Lung (tissue), 12 donors: ENCODE measurements around the gene RGS3. TPM values are rescaled to one million over a fixed set of nuclear protein-coding genes. Genes with fewer than 3 reads are reported as not detected.

Experiments used
- ATAC-seq: fragments of 200-7000 bp; cut with Tn5 transposase; one replicate; pipeline ENCODE4 v1.9.1; 2020; ENCODE audit warnings: moderate number of reproducible peaks; ENCODE audit not compliant: insufficient read depth, low FRiP score
- DNase-seq, 3 donors: peaks; one replicate each; pipeline ENCODE4 v3.0.0-alpha.2; 2013 to 2017
- H3K27ac ChIP-seq, 2 donors: one replicate each; pipeline ENCODE4 v1.5.1; 2013; ENCODE audit warnings: mild to moderate bottlenecking in 2 of 2, moderate library complexity in 2 of 2, control low read depth in 1 of 2, inconsistent platforms in 1 of 2, low read depth in 1 of 2, low read length in 1 of 2
- H3K27me3 ChIP-seq, 3 donors: one replicate each; pipeline ENCODE4 v1.5.1; 2013; ENCODE audit warnings: low read length in 2 of 3; ENCODE audit not compliant: control insufficient read depth in 3 of 3, insufficient read depth in 3 of 3
- H3K36me3 ChIP-seq, 4 donors: one replicate each; pipeline ENCODE4 v1.5.1; 2013; ENCODE audit warnings: low read length in 4 of 4, mild to moderate bottlenecking in 1 of 4, moderate library complexity in 1 of 4; ENCODE audit not compliant: control insufficient read depth in 4 of 4, insufficient read depth in 4 of 4
- H3K4me1 ChIP-seq, 5 donors: one replicate each; pipeline ENCODE4 v1.5.1; 2013; ENCODE audit warnings: low read length in 5 of 5, mild to moderate bottlenecking in 2 of 5, moderate library complexity in 1 of 5; ENCODE audit not compliant: control insufficient read depth in 5 of 5, insufficient read depth in 5 of 5
- H3K4me3 ChIP-seq: one replicate; pipeline ENCODE4 v1.5.1; 2013; ENCODE audit warnings: mild to moderate bottlenecking, control low read depth, moderate library complexity
- H3K9ac ChIP-seq, 2 donors: one replicate each; pipeline ENCODE4 v1.5.1; 2013; ENCODE audit warnings: low read length in 2 of 2, control low read depth in 1 of 2; ENCODE audit not compliant: insufficient read depth in 1 of 2
- H3K9me3 ChIP-seq, 4 donors: one replicate each; pipeline ENCODE4 v1.5.1; 2013; ENCODE audit warnings: low read length in 3 of 4, mild to moderate bottlenecking in 1 of 4, moderate library complexity in 1 of 4; ENCODE audit not compliant: control insufficient read depth in 4 of 4, insufficient read depth in 3 of 4
- WGBS, 2 donors: extraction: QIAGEN DNeasy Blood & Tissue Kit; methylation state at CpG; one replicate each; pipeline ENCODE4 v1.1.7; 2013; 5-methylcytosine and 5-hydroxymethylcytosine counted together
- polyA plus RNA-seq, 2 donors: library from polyadenylated mRNA; stranded (reverse); fragments of 200-250 nt; gene quantifications; one replicate each; pipeline ENCODE4 v1.2.1, GENCODE V29; 2013
- total RNA-seq, 2 donors: library from RNA; depleted of rRNA in 1 of 2; stranded (reverse); fragments of >200 nt in 1 of 2; gene quantifications; one replicate each; pipeline ENCODE4 v1.2.1, GENCODE V29; 2014 to 2021
- TF ChIP-seq, protein P1 (sequence below): IDR thresholded peaks from 2 replicates; pipeline ENCODE4 v1.5.1; 2012; ENCODE audit warnings: mild to moderate bottlenecking; ENCODE audit errors: control extremely low read depth, extremely low read depth
- donor health status: control.
- donor health status: control.
- donor health status: Bipolar disorder and iron deficiency.
- donor health status: healthy.
- donor health status: DM: yes; HTN: yes; CAD: no.

The RGS3 gene
- total and polyA plus RNA-seq, 4 donors = 43.0 to 91.8 (median 73.9) TPM

DNA sequence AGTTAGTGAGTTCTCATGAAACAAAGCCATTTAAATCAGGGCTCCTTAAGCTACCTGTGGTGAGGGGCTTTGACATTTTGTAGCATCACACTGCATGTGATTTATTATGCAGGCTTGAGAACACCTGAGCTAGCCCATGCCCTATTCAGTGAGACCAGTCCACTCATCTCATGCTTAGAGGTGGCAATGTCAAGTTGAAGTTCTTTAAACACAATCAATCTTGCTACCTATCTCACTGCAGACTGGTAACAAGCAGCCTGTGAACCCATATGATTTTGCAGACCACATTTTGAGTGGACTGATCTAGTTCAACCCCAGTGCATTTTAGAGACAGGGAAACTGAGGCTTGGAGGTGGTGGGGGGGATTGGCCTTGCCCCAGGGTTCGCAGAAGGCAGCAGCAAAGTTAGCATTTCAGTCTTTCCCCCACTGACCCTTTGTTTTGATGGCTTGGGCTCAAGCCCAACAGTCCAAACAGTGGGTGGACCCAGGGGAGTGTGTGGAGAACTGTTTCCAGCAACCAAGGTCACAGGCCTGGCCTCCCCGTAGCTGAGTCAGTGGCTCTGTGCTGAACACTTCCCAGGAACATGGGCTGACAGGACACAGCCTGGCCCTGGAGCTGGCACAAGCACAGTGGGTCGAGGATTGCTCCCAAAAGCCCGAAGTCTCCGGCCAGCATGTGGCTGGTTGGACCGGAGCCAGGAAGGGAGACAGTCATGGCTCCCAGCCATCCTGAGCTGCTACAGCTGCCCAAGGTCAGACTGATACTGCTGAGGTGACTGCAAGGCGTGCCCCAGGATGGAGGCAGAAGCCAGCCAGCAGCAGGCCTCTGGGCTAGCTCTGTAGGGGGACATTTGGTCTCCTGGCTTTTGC lies 95.3 kb downstream of the RGS3 start:
- WGBS, 2 donors = 50 to 63% methylated on average over 7 of the region's 7 CpGs
- Histone ChIP-seq H3K4me1 (peaks cover under 1 to 14% (median 12%) of the 10 kb centered on the region in 5 donors), H3K4me3 (no peak overlapping the region), H3K27me3 (no peaks in the 10 kb centered on the region), H3K9ac (no peak overlapping the region), H3K36me3 (no peaks in the 10 kb centered on the region), H3K27ac (peak overlapping the region; percentile 49 to 77), H3K9me3 (no peaks in the 10 kb centered on the region)
- TF ChIP-seq, protein P1, sequence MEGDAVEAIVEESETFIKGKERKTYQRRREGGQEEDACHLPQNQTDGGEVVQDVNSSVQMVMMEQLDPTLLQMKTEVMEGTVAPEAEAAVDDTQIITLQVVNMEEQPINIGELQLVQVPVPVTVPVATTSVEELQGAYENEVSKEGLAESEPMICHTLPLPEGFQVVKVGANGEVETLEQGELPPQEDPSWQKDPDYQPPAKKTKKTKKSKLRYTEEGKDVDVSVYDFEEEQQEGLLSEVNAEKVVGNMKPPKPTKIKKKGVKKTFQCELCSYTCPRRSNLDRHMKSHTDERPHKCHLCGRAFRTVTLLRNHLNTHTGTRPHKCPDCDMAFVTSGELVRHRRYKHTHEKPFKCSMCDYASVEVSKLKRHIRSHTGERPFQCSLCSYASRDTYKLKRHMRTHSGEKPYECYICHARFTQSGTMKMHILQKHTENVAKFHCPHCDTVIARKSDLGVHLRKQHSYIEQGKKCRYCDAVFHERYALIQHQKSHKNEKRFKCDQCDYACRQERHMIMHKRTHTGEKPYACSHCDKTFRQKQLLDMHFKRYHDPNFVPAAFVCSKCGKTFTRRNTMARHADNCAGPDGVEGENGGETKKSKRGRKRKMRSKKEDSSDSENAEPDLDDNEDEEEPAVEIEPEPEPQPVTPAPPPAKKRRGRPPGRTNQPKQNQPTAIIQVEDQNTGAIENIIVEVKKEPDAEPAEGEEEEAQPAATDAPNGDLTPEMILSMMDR = no peak
- peak; percentile 65 for ATAC-seq
- DNase-seq = peak; percentile 78 to 79 (median 79)

DNA sequence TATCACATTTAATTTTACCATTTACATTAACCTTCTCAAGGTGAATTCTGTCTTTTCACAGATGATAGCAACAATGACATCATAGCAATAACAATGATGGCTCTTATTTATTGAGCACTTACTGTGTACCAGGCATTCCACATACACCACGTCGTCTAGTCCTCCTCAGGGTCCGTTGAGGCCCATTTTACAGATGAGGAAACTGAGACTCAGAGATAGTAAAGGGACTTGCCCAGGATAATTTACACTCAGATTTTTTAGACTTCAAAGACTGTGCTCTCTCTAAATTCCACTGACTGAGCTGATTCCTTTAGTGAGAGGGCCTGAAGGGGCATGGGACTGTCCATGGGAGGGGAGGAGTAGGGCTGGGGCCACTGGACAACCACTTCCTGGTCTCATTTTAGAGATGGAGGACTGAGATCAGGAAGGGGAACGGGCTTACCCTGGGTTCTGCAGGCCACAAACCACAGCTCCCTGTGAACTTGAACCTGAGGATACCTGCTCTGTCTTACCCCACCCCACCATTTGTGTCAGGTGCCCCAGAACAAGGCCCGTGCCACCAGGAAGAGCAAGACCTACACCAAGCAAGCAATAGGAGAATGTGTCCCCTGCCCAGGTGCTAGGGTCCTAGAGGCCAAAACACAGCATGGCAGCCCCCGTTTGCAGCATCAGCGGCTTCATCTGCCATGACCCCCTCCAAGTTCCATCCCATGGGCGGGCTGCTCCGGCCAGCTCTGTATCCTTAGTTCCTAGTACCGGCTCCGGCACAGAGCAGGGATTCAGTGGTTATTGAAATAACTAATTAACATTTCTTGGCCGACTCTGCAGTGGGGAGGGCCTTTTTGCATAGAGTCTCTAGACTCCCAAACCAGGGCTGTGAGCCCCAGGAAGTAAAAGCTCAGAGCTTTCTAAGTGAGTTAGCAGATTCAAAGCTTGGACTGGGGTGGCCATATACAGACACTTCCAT lies 96.6 kb downstream of the RGS3 start:
- H3K27ac ChIP-seq = peak overlapping the region in 1 of 2 donors; percentile 76

DNA sequence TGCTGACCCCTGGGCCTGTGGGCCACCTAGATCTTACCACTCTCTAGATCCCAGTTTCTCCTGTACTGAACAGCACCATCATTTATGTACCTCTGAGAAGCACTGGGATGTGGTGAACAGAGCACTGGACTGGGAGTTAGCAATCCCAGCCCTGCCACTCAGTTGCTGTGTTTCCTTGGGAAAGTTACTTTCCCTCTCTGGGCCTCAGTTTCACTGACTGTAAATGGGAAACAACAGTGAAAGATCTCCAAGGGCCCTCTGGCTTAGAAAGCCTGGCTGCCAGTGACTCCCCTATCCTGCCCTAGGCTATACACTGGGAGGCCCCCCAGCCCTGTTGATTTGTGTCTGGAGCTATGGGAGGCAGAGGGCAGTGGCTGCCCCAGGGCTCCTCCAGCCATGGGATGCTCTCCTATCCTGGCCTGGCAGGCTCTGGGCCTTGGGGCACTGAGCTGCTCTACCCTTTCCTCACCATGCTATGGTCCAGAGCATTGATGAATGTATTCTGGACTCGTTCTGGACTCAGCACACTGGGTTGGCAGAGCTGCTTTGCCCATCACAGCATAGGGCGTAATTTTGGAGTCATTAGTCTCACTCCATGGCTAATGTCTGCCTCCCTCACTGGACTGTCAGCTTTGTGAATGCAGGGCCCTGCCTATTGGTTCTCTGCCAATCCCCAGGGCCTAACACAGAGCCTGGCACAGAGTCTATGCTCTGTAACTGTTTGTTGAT lies 99.3 kb downstream of the RGS3 start:
- Histone ChIP-seq H3K9ac (no peak overlapping the region), H3K4me1 (peaks cover 11 to 41% (median 24%) of the 10 kb centered on the region in 5 donors), H3K36me3 (no peaks in the 10 kb centered on the region), H3K9me3 (no peaks in the 10 kb centered on the region), H3K27me3 (no peaks in the 10 kb centered on the region), H3K27ac (no peak overlapping the region), H3K4me3 (no peak overlapping the region)
- no peak for ATAC-seq
- DNase-seq = peak in 1 of 3 donors; percentile 10
- 67 to 75% methylated on average over 2 of the region's 2 CpGs for WGBS, 2 donors
- TF ChIP-seq, protein P1 = no peak

More for the DNA sequence above, 96.6 kb downstream of the RGS3 start:
- H3K4me1 ChIP-seq = peaks cover 9 to 25% (median 20%) of the 10 kb centered on the region in 5 donors
- no peaks in the 10 kb centered on the region for H3K36me3 ChIP-seq
- no peak for ATAC-seq
- H3K9me3 ChIP-seq = no peaks in the 10 kb centered on the region
- H3K4me3 ChIP-seq = no peak overlapping the region
- H3K9ac ChIP-seq = no peak overlapping the region
- WGBS, 2 donors = 86 to 90% methylated on average over 12 of the region's 12 CpGs
- no peaks in the 10 kb centered on the region for H3K27me3 ChIP-seq
- TF ChIP-seq, protein P1 = no peak
- peak in 1 of 3 donors; percentile 7 for DNase-seq
